Measurements from ENCODE around the gene PI4K2B.
"Not testable (repeated sequence)": the region's sequence is repeated elsewhere in the genome, so short reads cannot be mapped to it uniquely, and the experiment has no call there.

Gene PI4K2B

GRCh38 chr4:25242195-25242594 is 8.4 kb downstream of the PI4K2B start:
- DNase-seq (ENCODE audit: low spot score), result not testable (repeated sequence)

GRCh38 chr4:25245181-25245580 is 11.3 kb downstream of the PI4K2B start:
- no peak for DNase-seq (ENCODE audit: low spot score)

GRCh38 chr4:25246680-25247611 is 13.1 kb downstream of the PI4K2B start:
- DNase-seq (ENCODE audit: low spot score), result peak; percentile 43

GRCh38 chr4:25248875-25249274 is 15.0 kb downstream of the PI4K2B start:
- DNase-seq (ENCODE audit: low spot score), result not testable (repeated sequence)

- DNase-seq (ENCODE audit: low spot score), result not testable (repeated sequence)
Observed at GRCh38 chr4:25249494-25249893, 15.7 kb downstream of the PI4K2B start.

- no peak for DNase-seq (ENCODE audit: low spot score)
Observed at GRCh38 chr4:25252230-25253070, 18.6 kb downstream of the PI4K2B start.

GRCh38 chr4:25253071-25253445 is 19.2 kb downstream of the PI4K2B start:
- DNase-seq (ENCODE audit: low spot score), result peak; percentile 38

GRCh38 chr4:25253786-25254185 is 20.0 kb downstream of the PI4K2B start:
- DNase-seq (ENCODE audit: low spot score), result not testable (repeated sequence)

GRCh38 chr4:25258980-25259578 is 25.2 kb downstream of the PI4K2B start:
- DNase-seq (ENCODE audit: low spot score), result no peak

GRCh38 chr4:25271866-25272265 is 38.0 kb downstream of the PI4K2B start:
- DNase-seq (ENCODE audit: low spot score), result no peak

GRCh38 chr4:25280210-25280609 is 46.4 kb downstream of the PI4K2B start:
- no peak for DNase-seq (ENCODE audit: low spot score)

GRCh38 chr4:25283948-25284347 is 50.1 kb downstream of the PI4K2B start:
- peak; percentile 29 for DNase-seq (ENCODE audit: low spot score)

GRCh38 chr4:25284466-25284865 is 50.6 kb downstream of the PI4K2B start:
- DNase-seq (ENCODE audit: low spot score), result no peak

- DNase-seq (ENCODE audit: low spot score), result peak; percentile 51
Observed at GRCh38 chr4:25290490-25291067, 56.7 kb downstream of the PI4K2B start.

- no peak for DNase-seq (ENCODE audit: low spot score)
Observed at GRCh38 chr4:25291158-25291733, 57.4 kb downstream of the PI4K2B start.

GRCh38 chr4:25297528-25298242 is 63.9 kb downstream of the PI4K2B start:
- no peak for DNase-seq (ENCODE audit: low spot score)

- no peak for DNase-seq (ENCODE audit: low spot score)
Observed at GRCh38 chr4:25299476-25300203, 65.8 kb downstream of the PI4K2B start.

- no peak for DNase-seq (ENCODE audit: low spot score)
Observed at GRCh38 chr4:25301471-25301870, 67.6 kb downstream of the PI4K2B start.

- DNase-seq (ENCODE audit: low spot score), result no peak
Observed at GRCh38 chr4:25302626-25303025, 68.8 kb downstream of the PI4K2B start.

GRCh38 chr4:25303578-25303977 is 69.7 kb downstream of the PI4K2B start:
- DNase-seq (ENCODE audit: low spot score), result no peak
